ENCODE data around the gene SDCCAG8.

DNA sequence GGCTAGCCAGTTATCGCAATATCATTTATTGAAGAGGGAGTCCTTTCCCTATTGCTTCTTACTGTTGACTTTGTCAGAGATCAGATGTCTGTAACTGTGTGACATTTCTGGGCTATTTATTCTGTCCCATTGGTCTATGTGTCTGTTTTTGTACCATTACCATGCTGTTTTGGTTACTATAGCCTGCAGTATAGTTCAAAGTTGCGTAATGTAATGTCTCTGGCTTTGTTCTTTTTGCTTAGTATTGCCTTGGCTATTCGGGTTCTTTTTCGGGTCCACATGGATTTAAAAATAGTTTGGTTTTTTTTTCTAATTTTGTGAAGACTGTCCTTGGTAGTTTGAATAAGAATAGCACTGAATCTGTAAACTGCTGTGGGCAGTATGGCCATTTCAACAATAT is 273.7 kb downstream of the SDCCAG8 start:
- TF ChIP-seq CTCF (conservative IDR thresholded peaks at IDR 0.05), result no peak
- no peak for TF ChIP-seq ZFX (IDR thresholded peaks at IDR 0.05)

Data from C4-2B (cell line).